Stimulated activated CD8-positive, alpha-beta memory T cell treated with anti-CD3 and anti-CD28 coated beads, Interleukin-4, amount 100 ng/mL, for 48 hours (primary cell): Measurements from ENCODE around the gene SETD1B.
"Not testable (repeated sequence)": the region's sequence is repeated elsewhere in the genome, so short reads cannot be mapped to it uniquely, and the experiment has no call there.

Experiments
- DNase-seq: peaks from one replicate; pipeline ENCODE4 v3.0.0-alpha.2; 2020

The SETD1B gene

GRCh38 chr12:121860699-121861098 lies 56.9 kb downstream of the SETD1B start:
- DNase-seq, result not testable (repeated sequence)

- no peak for DNase-seq
Observed at GRCh38 chr12:121861636-121862254, 57.9 kb downstream of the SETD1B start.

GRCh38 chr12:121866331-121866730 lies 62.5 kb downstream of the SETD1B start:
- no peak for DNase-seq

- DNase-seq, result not testable (repeated sequence)
Observed at GRCh38 chr12:121869229-121869628, 65.4 kb downstream of the SETD1B start.

GRCh38 chr12:121871467-121871866 lies 67.7 kb downstream of the SETD1B start:
- no peak for DNase-seq

- DNase-seq, result peak; percentile 43
Observed at GRCh38 chr12:121872546-121873215, 68.9 kb downstream of the SETD1B start.

- no peak for DNase-seq
Observed at GRCh38 chr12:121873216-121873569, 69.4 kb downstream of the SETD1B start.

- DNase-seq, result no peak
Observed at GRCh38 chr12:121874071-121874470, 70.3 kb downstream of the SETD1B start.

- no peak for DNase-seq
Observed at GRCh38 chr12:121875582-121875981, 71.8 kb downstream of the SETD1B start.

- not testable (repeated sequence) for DNase-seq
Observed at GRCh38 chr12:121876080-121876447, 72.3 kb downstream of the SETD1B start.
